Vagina (tissue), 2 donors: ENCODE data around the gene ZIC2.

ENCODE experiments used
- POLR2A ChIP-seq, 2 donors: fragments of 450-650 bp; IDR thresholded peaks; one replicate each; pipeline ENCODE4 v1.6.1; 2017; ENCODE audit warnings: antibody characterized with exemption in 2 of 2, mild to moderate bottlenecking in 2 of 2, moderate library complexity in 2 of 2
- POLR2AphosphoS5 ChIP-seq, 2 donors: sonication (generic); formaldehyde crosslinking; IDR thresholded peaks; one replicate each; pipeline ENCODE4 v1.9.0; 2017; ENCODE audit warnings: antibody characterized with exemption in 2 of 2, mild to moderate bottlenecking in 2 of 2, low read depth in 1 of 2; ENCODE audit not compliant: insufficient read depth in 1 of 2
- TF ChIP-seq, protein P1 (sequence below), 3 experiments: fragments of 450-650 bp in 2 of 3; fragments of 200-600 bp in 1 of 3; sonication (generic) in 1 of 3; IDR thresholded peaks; one replicate each; pipeline ENCODE4 v1.5.1; 2017 to 2019; ENCODE audit warnings: antibody characterized with exemption in 3 of 3, mild to moderate bottlenecking in 2 of 3, moderate library complexity in 2 of 3

GRCh38 chr13:99966064-99966805 lies 15.3 kb upstream of the ZIC2 start:
- TF ChIP-seq POLR2AphosphoS5 (IDR thresholded peaks at IDR 0.05; ENCODE audit: insufficient read depth in 1 of 2, low read depth in 1 of 2) (no peak), POLR2A (IDR thresholded peaks at IDR 0.05) (no peak)
- TF ChIP-seq, protein P1, sequence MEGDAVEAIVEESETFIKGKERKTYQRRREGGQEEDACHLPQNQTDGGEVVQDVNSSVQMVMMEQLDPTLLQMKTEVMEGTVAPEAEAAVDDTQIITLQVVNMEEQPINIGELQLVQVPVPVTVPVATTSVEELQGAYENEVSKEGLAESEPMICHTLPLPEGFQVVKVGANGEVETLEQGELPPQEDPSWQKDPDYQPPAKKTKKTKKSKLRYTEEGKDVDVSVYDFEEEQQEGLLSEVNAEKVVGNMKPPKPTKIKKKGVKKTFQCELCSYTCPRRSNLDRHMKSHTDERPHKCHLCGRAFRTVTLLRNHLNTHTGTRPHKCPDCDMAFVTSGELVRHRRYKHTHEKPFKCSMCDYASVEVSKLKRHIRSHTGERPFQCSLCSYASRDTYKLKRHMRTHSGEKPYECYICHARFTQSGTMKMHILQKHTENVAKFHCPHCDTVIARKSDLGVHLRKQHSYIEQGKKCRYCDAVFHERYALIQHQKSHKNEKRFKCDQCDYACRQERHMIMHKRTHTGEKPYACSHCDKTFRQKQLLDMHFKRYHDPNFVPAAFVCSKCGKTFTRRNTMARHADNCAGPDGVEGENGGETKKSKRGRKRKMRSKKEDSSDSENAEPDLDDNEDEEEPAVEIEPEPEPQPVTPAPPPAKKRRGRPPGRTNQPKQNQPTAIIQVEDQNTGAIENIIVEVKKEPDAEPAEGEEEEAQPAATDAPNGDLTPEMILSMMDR (IDR thresholded peaks at IDR 0.05), result no peak
